HepG2 (cell line): ENCODE measurements around the gene RPH3AL. TPM values are rescaled to one million over a fixed set of nuclear protein-coding genes. Genes with fewer than 3 reads are reported as not detected.
"Not testable (repeated sequence)": the region's sequence is repeated elsewhere in the genome, so short reads cannot be mapped to it uniquely, and the experiment has no call there.

Experiments
- ATAC-seq: fragments of 200-7000 bp; cut with Tn5 transposase; 3 replicates; pipeline ENCODE4 v1.9.1; 2020; ENCODE audit warnings: mild to moderate bottlenecking, moderate library complexity
- BruUV-seq: library from RNA; stranded (reverse); fragments of 400-500 nt; replicated peaks from 2 replicates; lab custom pipeline; 2021; lab: Mats Ljungman, UMichigan
- CTCF ChIA-PET: fragments of 300-600 bp; formaldehyde crosslinking; extraction: SDS; loops from one replicate; lab custom pipeline; 2021; ENCODE audit warnings: low total read pairs, inconsistent platforms, low intra/inter-chr PET ratio; lab: Yijun Ruan, JAX
- POLR2A ChIA-PET: fragments of 350-600 bp; sonication (Branson Sonifier 250); formaldehyde crosslinking; loops from one replicate; lab custom pipeline; 2020; ENCODE audit warnings: antibody characterized with exemption, inconsistent platforms; lab: Yijun Ruan, JAX
- DNase-seq: peaks from one replicate; pipeline ENCODE4 v3.0.0-alpha.2; 2015; ENCODE audit warnings: low spot score
- FAIRE-seq: peaks from 3 replicates; lab custom pipeline; 2011; peaks lifted over from hg19 to GRCh38; lab: Jason Lieb, UNC
- H2AFZ ChIP-seq: one replicate; pipeline ENCODE4 v1.6.1; 2011; ENCODE audit warnings: low read length, inconsistent platforms
- H3K27ac ChIP-seq: fragments of 300-600 bp; 3 replicates; pipeline ENCODE4 v1.8.0; 2011; ENCODE audit warnings: mixed run types, mild to moderate bottlenecking, mixed read lengths, low read length, inconsistent platforms; ENCODE audit not compliant: insufficient read depth; ENCODE audit errors: extremely low read length
- H3K27me3 ChIP-seq, 2 experiments: fragments of 200-600 bp in 1 of 2; 2 replicates in 1 of 2; 3 replicates in 1 of 2; pipeline versions ENCODE4 v1.6.0 to v1.8.0; 2011; ENCODE audit warnings: low read length in 2 of 2, mild to moderate bottlenecking in 2 of 2, moderate library complexity in 2 of 2, inconsistent platforms in 1 of 2; ENCODE audit not compliant: insufficient read depth in 2 of 2, control insufficient read depth in 1 of 2
- H3K36me3 ChIP-seq, 2 experiments: fragments of 200-600 bp in 1 of 2; replicated peaks in 1 of 2; 2 replicates in 1 of 2; 3 replicates in 1 of 2; pipeline versions ENCODE4 v1.5.1 to v1.8.0; 2011; ENCODE audit warnings: low read length in 2 of 2, inconsistent platforms in 1 of 2; ENCODE audit not compliant: insufficient read depth in 2 of 2, control insufficient read depth in 1 of 2
- H3K4me1 ChIP-seq: 2 replicates; pipeline ENCODE4 v1.5.1; 2012; ENCODE audit warnings: low read length, inconsistent platforms; ENCODE audit not compliant: insufficient read depth
- H3K4me2 ChIP-seq: 2 replicates; pipeline ENCODE4 v1.6.0; 2011; ENCODE audit warnings: low read depth, low read length, inconsistent platforms
- H3K4me3 ChIP-seq, 3 experiments: fragments of 200-600 bp in 1 of 3; sonication (generic), shearing (Covaris generic) in 1 of 3; replicated peaks in 1 of 3; 2 replicates each; pipeline ENCODE4 v1.5.1; 2011 to 2016; ENCODE audit warnings: low read length in 3 of 3, inconsistent platforms in 2 of 3, low read depth in 2 of 3, mild to moderate bottlenecking in 2 of 3, control low read depth in 1 of 3, mixed read lengths in 1 of 3; ENCODE audit not compliant: insufficient read depth in 1 of 3
- H3K79me2 ChIP-seq: one replicate; pipeline ENCODE4 v1.6.1; 2011; ENCODE audit warnings: low read length, inconsistent platforms; ENCODE audit not compliant: insufficient read depth
- H3K9ac ChIP-seq: 2 replicates; pipeline ENCODE4 v1.6.0; 2011; ENCODE audit warnings: mild to moderate bottlenecking, low read depth, low read length, inconsistent platforms; ENCODE audit not compliant: insufficient read depth
- H3K9me3 ChIP-seq: 2 replicates; pipeline ENCODE4 v1.5.1; 2012; ENCODE audit warnings: mild to moderate bottlenecking, low read length
- H4K20me1 ChIP-seq: 2 replicates; pipeline ENCODE4 v1.6.0; 2011; ENCODE audit warnings: inconsistent platforms, mild to moderate bottlenecking, low read length, moderate library complexity; ENCODE audit not compliant: insufficient read depth
- KDM2A ChIP-seq: sonication (generic); formaldehyde crosslinking; IDR thresholded peaks from 2 replicates; pipeline ENCODE4 v1.4.0; 2020; ENCODE audit warnings: low read depth, missing genetic modification reagents, borderline replicate concordance
- WGBS: methylation state at CpG from one replicate; pipeline ENCODE4 v1.1.6; 2017; ENCODE audit warnings: low lambda C conversion rate; 5-methylcytosine and 5-hydroxymethylcytosine counted together
- in situ Hi-C: cut with HindIII; loops from 2 replicates; pipeline ENCODE4 v1.10.0; 2017; ENCODE audit warnings: low pct_unique_long_range_greater_than_20kb; ENCODE audit not compliant: extremely low pct_ligation_motif_present
- intact Hi-C: fragments of 100-400 bp; cut with micrococcal nuclease; formaldehyde crosslinking; loops from one replicate; pipeline ENCODE4 v1.10.0; 2022; ENCODE audit not compliant: unreplicated experiment
- polyA plus RNA-seq, 8 experiments: library from polyadenylated mRNA; depleted of rRNA in 3 of 8; stranded (reverse) in 7 of 8; unstranded in 1 of 8; fragments of >200 nt; fragmentation: Illumina TruSeq in 4 of 8; extraction: Trizol in 4 of 8; gene quantifications; 2 replicates each; pipeline versions ENCODE4 v1.2.1 to v1.2.3, GENCODE V29; 2011 to 2016; ENCODE audit warnings: low read depth in 4 of 8, missing spikeins in 1 of 8, mixed read lengths in 1 of 8; ENCODE audit not compliant: insufficient read depth in 1 of 8
- total RNA-seq, 5 experiments: library from RNA; depleted of rRNA; stranded (reverse); fragments of >200 nt; fragmentation: Illumina TruSeq; extraction: Trizol; gene quantifications; 2 replicates each; pipeline ENCODE4 v1.2.3, GENCODE V29; 2016; ENCODE audit warnings: low read depth in 1 of 5

The RPH3AL gene
- total and polyA plus RNA-seq, 2 of the 13 experiments (the other 11 are each of a cell fraction or from before 2014, with no cell fraction given) = 7.8 to 16.4 TPM

- H3K4me3 ChIP-seq, H3K36me3 ChIP-seq, DNase-seq, H3K4me2 ChIP-seq, POLR2A ChIA-PET, FAIRE-seq, CTCF ChIA-PET, H3K27ac ChIP-seq, intact Hi-C loops, BruUV-seq, H3K79me2 ChIP-seq, H3K9ac ChIP-seq, H2AFZ ChIP-seq, H4K20me1 ChIP-seq, H3K9me3 ChIP-seq, ATAC-seq, in situ Hi-C loops: not testable (repeated sequence)
- H3K4me1 ChIP-seq = peaks cover 13% of the 10 kb centered on the region
- TF ChIP-seq KDM2A (CRISPR knock-in tag) = 0 out of 2 replicates have a peak, but pooled peaks have one; percentile 3
- peaks cover 2 to 25% of the 10 kb centered on the region in 2 experiments; a peak in 3 of 5 replicates for H3K27me3 ChIP-seq
- 25% methylated on average over 8 of the region's 13 CpGs for whole genome bisulfite sequencing
Measured at GRCh38 chr17:201736-202135, 150.9 kb downstream of the RPH3AL start.

GRCh38 chr17:201257-201656, 151.3 kb downstream of the RPH3AL start:
- H3K79me2 ChIP-seq, H3K9ac ChIP-seq, POLR2A ChIA-PET, BruUV-seq, H3K4me3 ChIP-seq, H3K9me3 ChIP-seq, DNase-seq, H2AFZ ChIP-seq, CTCF ChIA-PET, H4K20me1 ChIP-seq, H3K27ac ChIP-seq, ATAC-seq, FAIRE-seq, H3K36me3 ChIP-seq, intact Hi-C loops, H3K4me2 ChIP-seq, in situ Hi-C loops: not testable (repeated sequence)
- WGBS = 68% methylated on average over 9 of the region's 16 CpGs
- Histone ChIP-seq H3K4me1 (peaks cover 13% of the 10 kb centered on the region), H3K27me3 (peaks cover 2 to 25% of the 10 kb centered on the region in 2 experiments; a peak in 3 of 5 replicates)
